T-helper 2 cell treated with Interferon-gamma antibody and Interleukin-4, amounts not matched to agents 5 μg/mL and 100 μg/mL, for 36 hours (primary cell): ENCODE data around the gene SORD.
"Not testable (repeated sequence)": the region's sequence is repeated elsewhere in the genome, so short reads cannot be mapped to it uniquely, and the experiment has no call there.

Source experiments
- DNase-seq: peaks from one replicate; pipeline ENCODE4 v3.0.0; 2021; ENCODE audit warnings: low spot score
- H3K27ac Mint-ChIP-seq: one replicate; pipeline ENCODE4 v1.8.0; 2021; ENCODE audit warnings: mild to moderate bottlenecking, mixed read lengths
- H3K27me3 Mint-ChIP-seq: one replicate; pipeline ENCODE4 v1.8.0; 2021; ENCODE audit warnings: low read depth, mixed read lengths
- H3K36me3 Mint-ChIP-seq: one replicate; pipeline ENCODE4 v1.8.0; 2021; ENCODE audit warnings: low read depth, mixed read lengths
- H3K4me1 Mint-ChIP-seq: one replicate; pipeline ENCODE4 v1.8.0; 2021; ENCODE audit warnings: low read depth, mixed read lengths
- H3K4me3 Mint-ChIP-seq: one replicate; pipeline ENCODE4 v1.8.0; 2022; ENCODE audit warnings: mild to moderate bottlenecking, moderate library complexity, mixed read lengths
- H3K9me3 Mint-ChIP-seq: one replicate; pipeline ENCODE4 v1.8.0; 2021; ENCODE audit warnings: mixed read lengths

SORD gene

DNA sequence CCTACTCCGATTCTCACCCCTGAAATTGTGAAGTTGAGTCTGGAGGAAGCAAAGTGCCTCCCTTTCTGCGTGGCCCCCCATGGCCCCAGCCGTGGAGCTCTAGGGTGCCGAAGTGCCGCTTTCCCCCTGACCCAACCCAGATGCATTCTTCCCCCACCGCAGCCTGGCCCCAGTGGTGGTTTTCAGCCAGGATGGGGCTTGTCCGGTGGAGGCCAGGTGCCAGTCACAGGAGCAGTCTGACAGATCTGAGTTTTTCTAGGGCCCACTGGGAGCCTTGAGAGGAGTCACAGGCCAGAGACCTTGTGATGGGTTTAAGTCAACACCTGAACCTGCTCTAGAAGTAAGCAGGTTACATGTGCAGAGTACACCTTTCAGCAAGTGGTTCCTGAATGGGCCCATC, 39.3 kb downstream of the SORD start:
- peaks cover 11% of the 10 kb centered on the region for H3K4me1 Mint-ChIP-seq
- not testable (repeated sequence) for H3K9me3 Mint-ChIP-seq, H3K36me3 Mint-ChIP-seq, H3K27me3 Mint-ChIP-seq, DNase-seq, H3K4me3 Mint-ChIP-seq, H3K27ac Mint-ChIP-seq

DNA sequence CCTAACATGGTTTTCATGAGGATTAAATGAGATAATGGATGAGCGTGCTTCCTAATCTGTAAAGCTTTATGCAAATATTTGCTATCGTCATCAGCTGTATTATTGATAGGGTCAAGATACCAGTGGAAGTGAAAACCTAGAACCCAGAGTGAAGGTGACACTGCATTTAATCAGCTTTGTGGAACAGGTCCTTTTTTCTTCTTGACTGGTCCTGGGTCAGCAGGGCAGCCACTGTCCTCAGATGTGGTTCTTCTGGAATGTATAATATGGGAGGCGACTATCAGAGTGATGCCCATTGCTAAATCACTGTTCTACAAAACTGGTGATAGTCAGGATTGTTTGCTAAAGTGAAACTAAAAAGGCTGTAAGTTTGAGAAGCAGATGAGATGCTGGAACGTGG, 41.4 kb downstream of the SORD start:
- Mint-ChIP-seq H3K36me3 (peaks cover 8% of the 10 kb centered on the region), H3K4me1 (peaks cover 11% of the 10 kb centered on the region)

DNA sequence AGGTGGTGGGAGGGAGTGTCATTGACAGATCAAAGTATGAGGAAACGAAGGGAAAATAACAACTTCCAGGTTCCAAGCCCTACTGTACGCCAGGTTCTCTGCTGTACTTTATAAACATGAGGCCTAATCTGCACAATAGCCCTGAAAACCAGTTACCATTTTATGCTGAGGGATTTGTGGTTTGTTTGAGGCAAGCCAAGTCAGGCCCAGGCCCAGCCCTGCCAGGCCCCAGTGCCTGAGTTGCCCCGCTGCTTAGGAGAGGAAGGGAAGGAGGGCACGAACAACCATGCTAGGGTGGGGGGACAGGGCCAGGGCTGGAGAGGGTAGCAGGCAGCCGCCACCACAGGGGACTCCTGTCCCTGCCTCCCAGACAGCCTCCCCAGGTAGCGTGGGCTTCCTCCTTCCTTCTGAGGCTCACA, 47.0 kb downstream of the SORD start:
- H3K36me3 Mint-ChIP-seq, DNase-seq, H3K9me3 Mint-ChIP-seq, H3K27me3 Mint-ChIP-seq, H3K4me1 Mint-ChIP-seq, H3K4me3 Mint-ChIP-seq, H3K27ac Mint-ChIP-seq: not testable (repeated sequence)

More for the DNA sequence above, 41.4 kb downstream of the SORD start:
- DNase-seq, result no peak
- no peak overlapping the region for H3K27ac Mint-ChIP-seq
- H3K9me3 Mint-ChIP-seq, result no peaks in the 10 kb centered on the region
- H3K4me3 Mint-ChIP-seq, result no peak overlapping the region
- H3K27me3 Mint-ChIP-seq, result no peaks in the 10 kb centered on the region

DNA sequence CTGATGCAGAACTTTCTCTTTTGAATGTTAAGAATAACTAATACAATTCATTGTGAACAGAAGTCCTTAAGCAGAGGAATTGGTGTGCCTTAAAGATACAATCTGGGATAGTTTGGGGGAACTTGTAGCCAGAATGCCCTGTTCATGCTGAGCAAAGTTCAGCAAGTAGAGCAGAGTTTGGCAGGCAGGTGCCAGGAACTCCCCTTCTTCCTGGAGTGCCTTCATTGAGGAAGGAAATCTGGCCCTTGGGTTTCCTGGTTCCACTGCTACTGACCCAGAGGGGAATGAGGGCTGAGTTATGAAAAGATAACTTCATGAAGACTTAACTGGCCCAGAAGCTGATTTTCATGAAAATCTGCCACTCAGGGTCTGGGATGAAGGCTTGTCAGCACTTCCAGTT, 50.6 kb downstream of the SORD start:
- H3K27me3 Mint-ChIP-seq, DNase-seq, H3K9me3 Mint-ChIP-seq, H3K4me3 Mint-ChIP-seq, H3K4me1 Mint-ChIP-seq, H3K27ac Mint-ChIP-seq, H3K36me3 Mint-ChIP-seq: not testable (repeated sequence)

DNA sequence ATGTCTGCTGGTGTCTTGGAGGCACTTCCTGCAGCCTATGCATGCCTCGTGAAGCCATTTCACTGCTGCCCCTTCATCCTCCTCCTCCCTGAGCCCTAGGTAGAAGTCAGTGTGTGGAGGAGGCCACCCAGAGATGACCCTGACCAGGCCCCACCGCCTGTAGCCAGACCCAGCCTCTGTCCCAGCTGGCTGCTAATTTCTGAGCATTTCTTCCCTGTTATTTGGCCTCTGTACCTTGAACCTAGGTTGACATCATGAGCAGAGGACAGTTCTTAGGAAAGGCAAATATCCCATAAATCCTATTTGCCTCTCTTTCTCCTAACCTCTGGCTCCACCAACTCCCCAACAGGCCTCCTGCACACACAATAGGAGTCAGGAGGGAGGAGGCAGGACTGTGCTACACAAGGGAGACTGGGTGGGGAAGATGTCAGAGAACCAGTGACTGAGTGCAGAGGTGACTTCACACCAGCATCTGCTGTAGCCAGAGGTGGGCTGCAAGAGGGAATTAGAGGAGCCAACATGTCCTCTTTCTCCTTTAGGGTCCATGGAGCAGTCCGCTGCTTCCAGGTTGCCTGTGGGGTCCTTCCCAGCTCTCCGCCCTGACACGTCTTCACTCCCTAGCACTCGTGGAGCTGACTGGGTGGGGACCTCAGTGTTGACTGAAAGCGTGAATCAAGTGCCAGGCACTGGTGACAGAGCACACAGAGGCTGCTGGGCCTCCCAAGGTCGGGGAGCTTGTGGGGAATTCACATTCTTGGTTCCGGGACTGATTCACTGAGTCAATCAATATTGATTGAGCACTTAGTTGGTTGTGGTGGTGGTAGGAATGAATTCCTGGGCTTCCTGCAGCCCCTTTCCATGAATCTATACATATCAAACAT, 52.7 kb downstream of the SORD start:
- H3K27me3 Mint-ChIP-seq, DNase-seq, H3K9me3 Mint-ChIP-seq, H3K36me3 Mint-ChIP-seq, H3K4me1 Mint-ChIP-seq, H3K27ac Mint-ChIP-seq, H3K4me3 Mint-ChIP-seq: not testable (repeated sequence)

DNA sequence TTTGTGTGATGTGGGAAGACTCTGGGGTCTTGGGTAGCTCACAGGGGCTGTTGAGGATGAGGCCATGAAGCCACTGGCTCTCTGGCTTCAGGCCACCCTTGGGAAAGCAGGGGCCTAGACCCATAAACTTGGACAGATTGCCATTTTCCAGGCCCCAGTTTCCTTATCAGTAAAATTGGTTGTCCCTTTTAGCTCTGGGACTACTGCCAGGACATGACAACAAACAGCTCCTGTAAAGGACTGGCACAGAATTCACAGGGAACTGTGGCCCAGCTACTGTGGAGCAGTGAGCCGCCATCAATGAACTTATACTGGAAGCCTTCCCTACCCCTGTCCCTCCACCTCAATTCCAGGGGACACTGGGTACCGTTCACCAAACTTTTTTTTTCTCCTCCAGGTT, 54.4 kb downstream of the SORD start:
- H3K27me3 Mint-ChIP-seq, H3K27ac Mint-ChIP-seq, DNase-seq, H3K4me1 Mint-ChIP-seq, H3K36me3 Mint-ChIP-seq, H3K4me3 Mint-ChIP-seq, H3K9me3 Mint-ChIP-seq: not testable (repeated sequence)

DNA sequence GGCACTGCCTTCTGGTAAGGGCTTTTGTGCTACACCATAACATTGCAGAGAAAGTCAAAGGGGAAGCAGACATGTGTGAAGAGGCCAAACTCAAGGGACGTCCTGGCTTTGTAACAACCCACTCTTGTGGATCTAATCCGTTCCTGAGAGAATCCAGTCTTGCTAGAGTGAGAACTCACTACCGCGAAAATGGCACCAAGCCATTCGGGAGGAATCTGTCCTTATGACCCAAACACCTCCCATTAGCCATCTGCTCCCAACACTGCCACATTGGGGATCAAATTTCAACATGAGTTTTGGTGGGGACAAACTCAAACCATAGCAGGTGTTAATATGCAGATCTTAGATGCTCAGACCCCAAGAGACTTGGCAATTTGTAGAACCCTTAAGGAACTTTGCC, 56.2 kb downstream of the SORD start:
- H3K27me3 Mint-ChIP-seq, H3K4me1 Mint-ChIP-seq, H3K36me3 Mint-ChIP-seq, H3K9me3 Mint-ChIP-seq, H3K27ac Mint-ChIP-seq, DNase-seq, H3K4me3 Mint-ChIP-seq: not testable (repeated sequence)

DNA sequence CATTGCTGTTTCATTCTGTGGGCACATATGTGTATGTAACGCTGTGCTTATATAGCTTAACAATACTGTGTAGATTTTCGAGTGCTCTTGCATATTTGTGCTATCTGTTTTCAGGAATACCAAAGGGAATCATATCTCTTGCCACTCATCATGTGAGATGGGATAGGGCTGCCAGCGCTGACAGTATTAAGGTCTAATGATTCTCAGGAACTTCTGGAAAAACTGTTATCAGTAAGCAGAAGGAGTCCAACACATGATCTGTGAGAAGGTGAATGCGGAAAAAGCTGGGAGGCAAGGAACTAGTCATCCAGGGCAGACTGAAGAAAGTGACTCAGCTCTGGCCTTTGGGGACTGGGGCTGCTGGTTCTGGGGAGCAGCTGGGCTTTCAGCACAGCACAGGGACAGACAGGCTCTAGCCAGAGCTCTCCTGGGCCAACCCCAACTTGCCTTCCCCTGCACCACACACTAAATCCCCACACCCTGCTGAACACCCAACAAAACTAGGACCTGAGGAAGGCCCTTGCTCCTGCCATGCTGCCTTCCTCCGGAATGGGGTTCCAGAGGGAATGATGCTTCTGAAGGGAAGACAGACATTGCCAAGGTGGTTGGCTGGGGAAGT, 56.7 kb downstream of the SORD start:
- not testable (repeated sequence) for H3K4me1 Mint-ChIP-seq, H3K27ac Mint-ChIP-seq, H3K9me3 Mint-ChIP-seq, H3K36me3 Mint-ChIP-seq, DNase-seq, H3K4me3 Mint-ChIP-seq, H3K27me3 Mint-ChIP-seq

DNA sequence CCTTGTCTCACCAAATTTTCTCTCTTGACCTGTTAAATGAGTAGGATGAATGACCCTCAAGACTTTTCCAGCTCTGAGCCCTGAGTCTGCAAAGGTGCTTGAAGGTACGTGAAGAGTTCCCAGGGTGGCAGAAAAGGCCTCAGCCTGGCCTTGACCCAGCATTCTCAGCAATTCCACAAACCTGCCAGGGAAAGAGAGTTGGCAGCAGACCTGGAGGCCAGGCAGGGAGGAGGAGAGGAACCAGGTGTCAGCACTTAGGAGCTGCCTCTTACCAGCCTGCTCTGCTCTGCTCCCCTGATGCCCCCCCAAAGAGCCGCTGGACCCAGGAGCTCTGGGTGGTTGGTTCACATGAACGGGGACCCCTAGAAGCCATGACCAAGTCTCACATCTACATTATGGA, 57.6 kb downstream of the SORD start:
- H3K27me3 Mint-ChIP-seq, H3K4me1 Mint-ChIP-seq, H3K9me3 Mint-ChIP-seq, H3K4me3 Mint-ChIP-seq, H3K27ac Mint-ChIP-seq, H3K36me3 Mint-ChIP-seq, DNase-seq: not testable (repeated sequence)

DNA sequence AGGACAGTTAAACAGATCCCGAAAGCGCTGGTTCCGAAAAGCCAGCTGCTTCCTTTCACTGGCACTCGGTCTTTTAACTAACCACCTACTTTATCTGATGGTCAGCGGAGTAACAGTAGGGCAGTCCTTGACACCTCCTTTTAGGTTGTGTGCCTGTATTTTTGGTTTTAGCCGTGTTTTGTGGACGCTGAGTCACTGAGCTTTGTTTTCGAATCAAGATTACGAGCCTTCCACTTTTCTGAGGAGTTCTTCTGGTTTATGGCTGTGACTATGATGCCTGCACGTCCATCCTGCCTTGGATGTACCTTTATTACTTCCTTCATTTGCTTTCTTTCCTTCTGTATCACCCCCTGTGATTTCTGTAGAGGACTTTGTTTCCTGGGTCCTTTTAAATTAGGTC, 59.4 kb downstream of the SORD start:
- H3K27me3 Mint-ChIP-seq, H3K36me3 Mint-ChIP-seq, DNase-seq, H3K9me3 Mint-ChIP-seq, H3K27ac Mint-ChIP-seq, H3K4me3 Mint-ChIP-seq, H3K4me1 Mint-ChIP-seq: not testable (repeated sequence)

DNA sequence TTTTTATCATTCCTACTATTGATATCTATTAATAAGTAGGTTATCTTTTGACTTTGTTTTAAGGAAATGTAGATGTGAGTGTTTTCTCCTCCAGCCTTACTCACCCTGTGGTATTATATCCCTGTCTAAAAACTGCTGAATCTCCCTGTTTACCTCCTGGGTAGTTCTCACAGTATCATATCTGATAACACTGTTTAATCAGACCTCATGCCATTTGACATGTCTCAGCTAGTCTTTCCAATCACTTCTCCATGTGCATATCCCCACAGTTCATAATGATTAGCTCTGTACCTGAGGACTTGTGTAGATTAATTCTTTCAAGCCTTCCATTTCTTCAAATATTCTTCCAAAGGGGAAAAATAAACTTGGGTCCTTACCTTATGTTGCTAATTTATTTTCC, 60.2 kb downstream of the SORD start:
- Mint-ChIP-seq H3K27ac (no peak overlapping the region), H3K27me3 (peaks cover 7% of the 10 kb centered on the region), H3K9me3 (no peaks in the 10 kb centered on the region), H3K4me3 (no peak overlapping the region), H3K4me1 (no peaks in the 10 kb centered on the region), H3K36me3 (no peaks in the 10 kb centered on the region)
- no peak for DNase-seq

DNA sequence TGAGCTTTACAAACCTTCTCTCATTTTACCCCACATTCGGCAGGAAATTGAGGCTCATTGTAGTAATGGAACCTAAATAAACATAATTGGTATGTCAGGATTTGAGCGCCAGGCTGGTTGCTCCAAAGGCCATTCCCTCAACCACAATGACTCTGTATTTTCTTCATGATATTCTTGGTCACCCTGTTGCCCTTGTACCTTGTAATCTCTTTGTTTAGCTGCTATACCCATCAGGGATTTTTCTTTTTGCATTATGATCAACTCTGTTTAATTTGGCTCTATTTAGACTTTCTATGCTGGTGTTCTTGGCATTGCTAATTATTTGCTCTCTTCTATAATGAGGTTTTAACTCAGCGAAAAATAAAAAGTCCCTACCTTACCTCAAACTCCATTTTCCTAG, 61.2 kb downstream of the SORD start:
- Mint-ChIP-seq H3K27me3 (peaks cover 9% of the 10 kb centered on the region), H3K27ac (no peak overlapping the region), H3K36me3 (no peaks in the 10 kb centered on the region), H3K4me1 (no peaks in the 10 kb centered on the region), H3K4me3 (no peak overlapping the region), H3K9me3 (no peaks in the 10 kb centered on the region)
- DNase-seq, result no peak

DNA sequence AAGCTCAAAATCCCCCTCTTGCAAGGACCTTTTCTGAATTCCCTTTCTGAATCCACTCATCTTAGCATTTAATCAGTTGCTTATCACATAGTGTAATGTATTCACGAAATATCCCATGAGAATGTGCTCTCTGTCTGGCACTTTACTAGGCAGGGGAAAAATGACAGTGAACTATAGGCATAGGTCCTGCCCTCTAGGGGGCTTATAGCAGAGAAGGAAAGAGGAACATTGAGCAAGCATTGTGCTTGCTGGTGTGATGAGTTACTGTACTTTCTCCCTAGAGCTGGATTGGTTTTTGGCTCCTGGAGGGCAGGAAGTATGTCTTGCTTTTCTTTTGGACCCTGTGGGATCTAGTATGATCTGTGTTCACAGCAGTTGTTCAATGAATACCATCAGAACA, 64.5 kb downstream of the SORD start:
- Mint-ChIP-seq H3K27me3 (peaks cover 21% of the 10 kb centered on the region), H3K4me1 (no peaks in the 10 kb centered on the region), H3K9me3 (no peaks in the 10 kb centered on the region), H3K27ac (no peak overlapping the region), H3K36me3 (no peaks in the 10 kb centered on the region), H3K4me3 (no peak overlapping the region)
- no peak for DNase-seq

DNA sequence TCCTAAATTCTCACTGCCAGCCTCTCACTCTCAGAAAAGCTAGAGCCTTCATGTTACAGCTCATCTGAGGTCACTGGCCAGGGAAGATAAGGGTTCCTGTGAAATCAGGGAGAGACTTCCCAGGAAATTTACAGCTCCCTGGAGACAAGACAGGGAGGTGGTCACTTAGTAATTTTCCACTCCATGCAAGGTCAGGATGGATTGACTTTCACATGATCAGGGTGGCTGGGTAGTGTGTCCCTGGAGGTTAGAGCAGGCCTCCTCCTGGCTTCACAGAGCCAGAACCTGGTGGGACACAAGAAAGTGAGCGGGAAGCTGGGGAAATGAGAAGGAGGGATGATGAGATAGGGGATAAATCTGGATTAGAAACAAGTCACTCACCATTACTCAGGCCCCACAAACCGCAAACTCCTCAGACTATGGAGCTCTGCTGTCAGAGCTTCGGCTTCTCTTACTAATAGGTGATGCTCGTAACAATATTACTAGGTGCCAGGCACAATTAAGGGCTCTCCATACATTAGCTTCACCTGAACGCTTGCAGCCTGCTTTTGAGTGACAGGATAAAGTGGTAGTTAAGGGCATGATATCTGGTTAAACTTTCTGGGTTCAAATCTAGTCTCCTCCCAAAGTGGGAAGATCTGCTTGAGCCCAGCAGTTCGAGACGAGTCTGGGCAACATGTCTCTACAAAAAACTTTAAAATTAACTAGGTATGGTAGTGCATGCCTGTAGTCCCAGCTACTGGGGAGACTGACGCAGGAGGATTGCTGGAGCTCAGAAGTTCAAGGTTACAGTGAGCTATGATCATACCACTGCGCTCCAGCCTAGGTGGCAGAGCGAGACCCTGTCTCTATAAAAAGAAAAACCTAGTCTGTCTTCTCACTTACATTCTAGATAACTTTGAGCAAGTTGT, 66.1 kb downstream of the SORD start:
- no peaks in the 10 kb centered on the region for H3K4me1 Mint-ChIP-seq
- H3K27me3 Mint-ChIP-seq, result peaks cover 21% of the 10 kb centered on the region
- DNase-seq, result no peak
- H3K27ac Mint-ChIP-seq, result no peak overlapping the region
- no peaks in the 10 kb centered on the region for H3K36me3 Mint-ChIP-seq
- H3K4me3 Mint-ChIP-seq, result no peak overlapping the region
- no peaks in the 10 kb centered on the region for H3K9me3 Mint-ChIP-seq
